Type B pancreatic cell (in vitro differentiated cells): Measurements from ENCODE around the gene GMFB. TPM values are rescaled to one million over a fixed set of nuclear protein-coding genes. Genes with fewer than 3 reads are reported as not detected.

Experiments
- DNase-seq: peaks from one replicate; pipeline ENCODE4 v3.0.0; 2021; ENCODE audit warnings: mixed read lengths; ENCODE audit not compliant: unreplicated experiment; ENCODE audit errors: extremely low spot score
- H3K27ac Mint-ChIP-seq: 2 replicates; pipeline ENCODE4 v1.8.0; 2021; ENCODE audit warnings: mild to moderate bottlenecking, mixed read lengths
- H3K27me3 Mint-ChIP-seq: 2 replicates; pipeline ENCODE4 v1.8.0; 2021; ENCODE audit warnings: mixed read lengths
- H3K36me3 Mint-ChIP-seq: 2 replicates; pipeline ENCODE4 v1.8.0; 2021; ENCODE audit warnings: mixed read lengths
- H3K4me1 Mint-ChIP-seq: one replicate; pipeline ENCODE4 v1.8.0; 2021; ENCODE audit warnings: mixed read lengths; ENCODE audit not compliant: unreplicated experiment
- H3K4me3 Mint-ChIP-seq: 2 replicates; pipeline ENCODE4 v1.8.0; 2021; ENCODE audit warnings: mild to moderate bottlenecking, mixed read lengths
- H3K9me3 Mint-ChIP-seq: 2 replicates; pipeline ENCODE4 v1.8.0; 2021; ENCODE audit warnings: mixed read lengths
- CTCF ChIP-seq: fragments of 200-600 bp; sonication (generic); conservative IDR thresholded peaks from 2 replicates; pipeline ENCODE4 v1.5.0; 2021; ENCODE audit warnings: antibody characterized with exemption, mild to moderate bottlenecking
- total RNA-seq: library from RNA; stranded (reverse); gene quantifications from 2 replicates; pipeline ENCODE4 v1.2.1, GENCODE V29; 2021; ENCODE audit warnings: low replicate concordance

Gene GMFB
- total RNA-seq, 1 donor from 2014 or later: 48.8 TPM

GRCh38 chr14:54487771-54488170, 1.0 kb downstream of the GMFB start:
- peaks cover 40% of the 10 kb centered on the region for H3K4me1 Mint-ChIP-seq
- DNase-seq: no peak
- H3K36me3 Mint-ChIP-seq: peaks cover 20% of the 10 kb centered on the region
- H3K4me3 Mint-ChIP-seq: peak overlapping the region; percentile 86
- TF ChIP-seq CTCF: no peak
- no peaks in the 10 kb centered on the region for H3K27me3 Mint-ChIP-seq
- peak overlapping the region; percentile 85 for H3K27ac Mint-ChIP-seq
- H3K9me3 Mint-ChIP-seq: no peaks in the 10 kb centered on the region

- no peaks in the 10 kb centered on the region for H3K9me3 Mint-ChIP-seq
- peaks cover 21% of the 10 kb centered on the region for H3K36me3 Mint-ChIP-seq
- no peak for TF ChIP-seq CTCF
- DNase-seq: no peak
- H3K27ac Mint-ChIP-seq: peak overlapping the region; percentile 69
- peak overlapping the region; percentile 76 for H3K4me3 Mint-ChIP-seq
- H3K4me1 Mint-ChIP-seq: peaks cover 38% of the 10 kb centered on the region
- H3K27me3 Mint-ChIP-seq: no peaks in the 10 kb centered on the region
These were observed 2.1 kb downstream of the GMFB start for GRCh38 chr14:54486685-54487084.

GRCh38 chr14:54483846-54484245, 4.9 kb downstream of the GMFB start:
- Mint-ChIP-seq H3K36me3 (peaks cover 21% of the 10 kb centered on the region), H3K9me3 (no peaks in the 10 kb centered on the region), H3K27me3 (no peaks in the 10 kb centered on the region), H3K27ac (no peak overlapping the region), H3K4me1 (peaks cover 20% of the 10 kb centered on the region), H3K4me3 (peak overlapping the region; percentile 14)
- DNase-seq: no peak
- TF ChIP-seq CTCF: no peak

- DNase-seq: no peak
- Mint-ChIP-seq H3K4me3 (no peak overlapping the region), H3K27ac (no peak overlapping the region), H3K4me1 (peaks cover 20% of the 10 kb centered on the region), H3K27me3 (no peaks in the 10 kb centered on the region), H3K9me3 (no peaks in the 10 kb centered on the region), H3K36me3 (peaks cover 24% of the 10 kb centered on the region)
- no peak for TF ChIP-seq CTCF
These were observed 5.6 kb downstream of the GMFB start for GRCh38 chr14:54483073-54483745.

- no peak overlapping the region for H3K4me3 Mint-ChIP-seq
- H3K9me3 Mint-ChIP-seq: no peaks in the 10 kb centered on the region
- peaks cover 29% of the 10 kb centered on the region for H3K36me3 Mint-ChIP-seq
- no peak for TF ChIP-seq CTCF
- H3K4me1 Mint-ChIP-seq: peaks cover 20% of the 10 kb centered on the region
- H3K27me3 Mint-ChIP-seq: no peaks in the 10 kb centered on the region
- H3K27ac Mint-ChIP-seq: peak overlapping the region; percentile 79
- no peak for DNase-seq
These were observed 7.1 kb downstream of the GMFB start for GRCh38 chr14:54481695-54482094.
